ENCODE measurements around the gene FAM110D.

- TF ChIP-seq, protein P1, sequence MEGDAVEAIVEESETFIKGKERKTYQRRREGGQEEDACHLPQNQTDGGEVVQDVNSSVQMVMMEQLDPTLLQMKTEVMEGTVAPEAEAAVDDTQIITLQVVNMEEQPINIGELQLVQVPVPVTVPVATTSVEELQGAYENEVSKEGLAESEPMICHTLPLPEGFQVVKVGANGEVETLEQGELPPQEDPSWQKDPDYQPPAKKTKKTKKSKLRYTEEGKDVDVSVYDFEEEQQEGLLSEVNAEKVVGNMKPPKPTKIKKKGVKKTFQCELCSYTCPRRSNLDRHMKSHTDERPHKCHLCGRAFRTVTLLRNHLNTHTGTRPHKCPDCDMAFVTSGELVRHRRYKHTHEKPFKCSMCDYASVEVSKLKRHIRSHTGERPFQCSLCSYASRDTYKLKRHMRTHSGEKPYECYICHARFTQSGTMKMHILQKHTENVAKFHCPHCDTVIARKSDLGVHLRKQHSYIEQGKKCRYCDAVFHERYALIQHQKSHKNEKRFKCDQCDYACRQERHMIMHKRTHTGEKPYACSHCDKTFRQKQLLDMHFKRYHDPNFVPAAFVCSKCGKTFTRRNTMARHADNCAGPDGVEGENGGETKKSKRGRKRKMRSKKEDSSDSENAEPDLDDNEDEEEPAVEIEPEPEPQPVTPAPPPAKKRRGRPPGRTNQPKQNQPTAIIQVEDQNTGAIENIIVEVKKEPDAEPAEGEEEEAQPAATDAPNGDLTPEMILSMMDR (IDR thresholded peaks at IDR 0.05), result no peak
- TF ChIP-seq POLR2AphosphoS5 (IDR thresholded peaks at IDR 0.05; ENCODE audit: low read depth, low read length), result no peak
- no peak for TF ChIP-seq TCF7L2 (IDR thresholded peaks at IDR 0.05; ENCODE audit: low read depth, low read length)
- TF ChIP-seq, protein P2, sequence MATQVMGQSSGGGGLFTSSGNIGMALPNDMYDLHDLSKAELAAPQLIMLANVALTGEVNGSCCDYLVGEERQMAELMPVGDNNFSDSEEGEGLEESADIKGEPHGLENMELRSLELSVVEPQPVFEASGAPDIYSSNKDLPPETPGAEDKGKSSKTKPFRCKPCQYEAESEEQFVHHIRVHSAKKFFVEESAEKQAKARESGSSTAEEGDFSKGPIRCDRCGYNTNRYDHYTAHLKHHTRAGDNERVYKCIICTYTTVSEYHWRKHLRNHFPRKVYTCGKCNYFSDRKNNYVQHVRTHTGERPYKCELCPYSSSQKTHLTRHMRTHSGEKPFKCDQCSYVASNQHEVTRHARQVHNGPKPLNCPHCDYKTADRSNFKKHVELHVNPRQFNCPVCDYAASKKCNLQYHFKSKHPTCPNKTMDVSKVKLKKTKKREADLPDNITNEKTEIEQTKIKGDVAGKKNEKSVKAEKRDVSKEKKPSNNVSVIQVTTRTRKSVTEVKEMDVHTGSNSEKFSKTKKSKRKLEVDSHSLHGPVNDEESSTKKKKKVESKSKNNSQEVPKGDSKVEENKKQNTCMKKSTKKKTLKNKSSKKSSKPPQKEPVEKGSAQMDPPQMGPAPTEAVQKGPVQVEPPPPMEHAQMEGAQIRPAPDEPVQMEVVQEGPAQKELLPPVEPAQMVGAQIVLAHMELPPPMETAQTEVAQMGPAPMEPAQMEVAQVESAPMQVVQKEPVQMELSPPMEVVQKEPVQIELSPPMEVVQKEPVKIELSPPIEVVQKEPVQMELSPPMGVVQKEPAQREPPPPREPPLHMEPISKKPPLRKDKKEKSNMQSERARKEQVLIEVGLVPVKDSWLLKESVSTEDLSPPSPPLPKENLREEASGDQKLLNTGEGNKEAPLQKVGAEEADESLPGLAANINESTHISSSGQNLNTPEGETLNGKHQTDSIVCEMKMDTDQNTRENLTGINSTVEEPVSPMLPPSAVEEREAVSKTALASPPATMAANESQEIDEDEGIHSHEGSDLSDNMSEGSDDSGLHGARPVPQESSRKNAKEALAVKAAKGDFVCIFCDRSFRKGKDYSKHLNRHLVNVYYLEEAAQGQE (IDR thresholded peaks at IDR 0.05; ENCODE audit: insufficient read depth in 1 of 2, low read depth in 2 of 2, low read length in 1 of 2), result no peak
These were observed 16.5 kb downstream of the FAM110D start for GRCh38 chr1:26175346-26175745.

Measured in Panc1 (cell line).